Skeletal muscle tissue (tissue), 4 donors: ENCODE data around the gene TPSG1. TPM values are rescaled to one million over a fixed set of nuclear protein-coding genes. Genes with fewer than 3 reads are reported as not detected.
"Not testable (repeated sequence)": the region's sequence is repeated elsewhere in the genome, so short reads cannot be mapped to it uniquely, and the experiment has no call there.

ENCODE experiments used
- H3K27ac ChIP-seq: one replicate; pipeline ENCODE4 v1.7.0; 2013; ENCODE audit warnings: mild to moderate bottlenecking, low read depth, low read length, inconsistent platforms
- H3K27me3 ChIP-seq, 3 donors: one replicate each; pipeline ENCODE4 v1.7.0; 2013; ENCODE audit warnings: low read length in 3 of 3; ENCODE audit not compliant: control insufficient read depth in 3 of 3, insufficient read depth in 3 of 3
- H3K36me3 ChIP-seq, 3 donors: one replicate each; pipeline ENCODE4 v1.7.0; 2013; ENCODE audit warnings: low read length in 3 of 3; ENCODE audit not compliant: control insufficient read depth in 3 of 3, insufficient read depth in 3 of 3
- H3K4me1 ChIP-seq, 3 donors: one replicate each; pipeline ENCODE4 v1.7.0; 2013; ENCODE audit warnings: low read length in 3 of 3, mild to moderate bottlenecking in 3 of 3; ENCODE audit not compliant: control insufficient read depth in 3 of 3, insufficient read depth in 3 of 3
- H3K4me3 ChIP-seq, 3 donors: one replicate each; pipeline ENCODE4 v1.7.0; 2013; ENCODE audit warnings: low read length in 3 of 3
- H3K9ac ChIP-seq, 3 donors: one replicate each; pipeline ENCODE4 v1.7.0; 2013; ENCODE audit warnings: low read length in 3 of 3, mild to moderate bottlenecking in 3 of 3, moderate library complexity in 2 of 3, low read depth in 1 of 3
- H3K9me3 ChIP-seq, 3 donors: one replicate each; pipeline ENCODE4 v1.7.0; 2013; ENCODE audit warnings: low read length in 3 of 3; ENCODE audit not compliant: control insufficient read depth in 3 of 3
- total RNA-seq: library from RNA; depleted of rRNA; stranded (reverse); fragments of >200 nt; gene quantifications from one replicate; pipeline ENCODE4 v1.2.3, GENCODE V29; 2014
- donor health status: Osteomylitis.

The TPSG1 gene
- total RNA-seq, 1 donor from 2014 or later: not detected

DNA sequence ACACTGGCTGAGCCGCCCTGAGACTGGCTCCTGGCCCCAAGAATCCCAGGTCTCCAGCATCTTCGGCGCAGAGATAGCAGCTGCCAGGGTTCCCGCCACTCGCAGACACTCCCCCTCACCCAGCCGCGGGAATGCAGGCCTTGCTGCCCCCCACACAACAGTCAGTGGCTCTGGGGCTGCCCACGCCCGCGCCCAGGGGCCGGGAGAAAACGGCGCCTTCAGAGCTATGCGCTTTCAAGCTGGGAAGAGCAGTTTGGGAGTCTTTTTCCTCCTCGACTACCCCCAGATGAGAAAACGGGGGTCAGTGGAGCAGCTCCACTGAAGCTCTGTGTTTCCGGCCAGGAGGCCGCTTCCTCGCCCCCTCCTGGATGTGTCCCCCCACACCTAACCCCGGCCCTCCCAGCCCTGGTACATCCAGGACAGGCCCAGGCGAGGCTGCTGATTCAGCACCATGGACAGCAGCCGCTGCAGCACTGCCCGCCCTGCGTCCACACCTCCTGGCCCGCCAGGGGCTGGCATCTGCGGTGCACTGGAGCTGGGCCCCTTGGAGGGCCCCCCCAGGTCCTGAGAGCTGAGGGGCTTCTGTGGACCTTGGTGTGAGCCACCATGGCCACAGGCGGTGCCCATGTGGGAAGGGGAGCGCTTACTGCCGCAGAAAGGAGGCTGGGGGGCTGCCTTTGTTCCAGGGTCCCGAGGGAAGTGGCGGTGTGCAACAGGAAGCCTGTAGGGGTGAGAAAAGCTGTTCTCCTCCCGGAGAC lies 36.5 kb downstream of the TPSG1 start:
- no peak overlapping the region for H3K9ac ChIP-seq
- no peak overlapping the region for H3K27ac ChIP-seq
- H3K4me3 ChIP-seq: no peak overlapping the region
- H3K27me3 ChIP-seq: peaks cover 23 to 47% (median 35%) of the 10 kb centered on the region in 3 donors
- H3K4me1 ChIP-seq: peaks cover 0 to 4% (median 2%) of the 10 kb centered on the region in 3 donors
- no peaks in the 10 kb centered on the region for H3K36me3 ChIP-seq
- H3K9me3 ChIP-seq: peaks cover 0 to 2% (median 2%) of the 10 kb centered on the region in 3 donors

DNA sequence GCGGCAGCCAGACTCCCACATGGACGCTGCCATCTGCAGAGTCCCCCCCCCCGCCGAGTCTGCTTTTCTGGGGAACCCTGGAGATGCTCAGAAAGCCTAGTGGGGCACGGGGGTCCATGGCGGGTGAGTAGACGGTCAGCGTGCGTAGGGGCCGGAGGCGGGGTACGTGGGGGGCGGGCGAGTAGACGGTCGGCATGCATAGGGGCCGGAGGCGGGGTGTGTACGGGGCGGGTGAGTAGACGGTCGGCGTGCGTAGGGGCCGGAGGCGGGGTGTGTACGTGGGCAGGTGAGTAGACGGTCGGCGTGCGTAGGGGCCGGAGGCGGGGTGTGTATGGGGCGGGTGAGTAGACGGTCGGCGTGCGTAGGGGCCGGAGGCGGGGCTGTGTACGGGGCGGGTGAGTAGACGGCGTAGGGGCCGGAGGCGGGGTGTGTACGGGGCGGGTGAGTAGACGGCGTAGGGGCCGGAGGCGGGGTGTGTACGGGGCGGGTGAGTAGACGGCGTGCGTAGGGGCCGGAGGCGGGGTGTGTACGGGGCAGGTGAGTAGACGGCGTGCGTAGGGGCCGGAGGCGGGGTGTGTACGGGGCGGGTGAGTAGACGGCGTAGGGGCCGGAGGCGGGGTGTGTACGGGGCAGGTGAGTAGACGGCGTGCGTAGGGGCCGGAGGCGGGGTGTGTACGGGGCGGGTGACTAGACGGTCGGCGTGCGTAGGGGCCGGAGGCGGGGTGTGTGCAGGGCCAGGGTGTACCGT lies 39.4 kb downstream of the TPSG1 start:
- not testable (repeated sequence) for H3K9ac ChIP-seq, H3K36me3 ChIP-seq, H3K4me3 ChIP-seq, H3K9me3 ChIP-seq, H3K27ac ChIP-seq
- Histone ChIP-seq H3K4me1 (peaks cover 0 to 17% (median 14%) of the 10 kb centered on the region in 3 donors), H3K27me3 (peaks cover 41 to 49% (median 44%) of the 10 kb centered on the region in 3 donors)

DNA sequence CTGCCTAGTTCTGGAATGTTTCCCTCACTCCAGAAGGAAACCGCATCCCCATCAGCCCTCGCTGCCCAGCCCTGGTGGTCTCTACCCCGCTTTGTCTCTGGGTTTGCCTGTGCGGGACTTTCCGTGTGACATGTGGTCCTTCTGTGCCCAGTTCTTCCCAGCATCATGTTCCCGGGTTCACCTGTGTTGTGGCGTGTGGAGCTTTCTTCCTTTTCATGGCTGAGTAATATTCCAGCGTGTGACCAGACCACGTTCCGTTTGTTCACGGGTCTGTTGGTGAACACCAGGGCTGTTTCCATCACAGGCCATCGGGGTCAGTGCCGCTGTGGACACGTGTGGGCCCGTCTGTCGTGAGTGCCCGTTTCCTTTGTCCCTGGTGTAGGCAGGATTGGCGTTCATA lies 40.1 kb downstream of the TPSG1 start:
- H3K4me1 ChIP-seq: peaks cover 0 to 17% (median 17%) of the 10 kb centered on the region in 3 donors
- H3K4me3 ChIP-seq: no peak overlapping the region
- H3K36me3 ChIP-seq: no peaks in the 10 kb centered on the region
- H3K9ac ChIP-seq: no peak overlapping the region
- no peak overlapping the region for H3K27ac ChIP-seq
- peaks cover 0 to 2% (median 2%) of the 10 kb centered on the region in 3 donors for H3K9me3 ChIP-seq
- H3K27me3 ChIP-seq: peaks cover 37 to 53% (median 49%) of the 10 kb centered on the region in 3 donors

DNA sequence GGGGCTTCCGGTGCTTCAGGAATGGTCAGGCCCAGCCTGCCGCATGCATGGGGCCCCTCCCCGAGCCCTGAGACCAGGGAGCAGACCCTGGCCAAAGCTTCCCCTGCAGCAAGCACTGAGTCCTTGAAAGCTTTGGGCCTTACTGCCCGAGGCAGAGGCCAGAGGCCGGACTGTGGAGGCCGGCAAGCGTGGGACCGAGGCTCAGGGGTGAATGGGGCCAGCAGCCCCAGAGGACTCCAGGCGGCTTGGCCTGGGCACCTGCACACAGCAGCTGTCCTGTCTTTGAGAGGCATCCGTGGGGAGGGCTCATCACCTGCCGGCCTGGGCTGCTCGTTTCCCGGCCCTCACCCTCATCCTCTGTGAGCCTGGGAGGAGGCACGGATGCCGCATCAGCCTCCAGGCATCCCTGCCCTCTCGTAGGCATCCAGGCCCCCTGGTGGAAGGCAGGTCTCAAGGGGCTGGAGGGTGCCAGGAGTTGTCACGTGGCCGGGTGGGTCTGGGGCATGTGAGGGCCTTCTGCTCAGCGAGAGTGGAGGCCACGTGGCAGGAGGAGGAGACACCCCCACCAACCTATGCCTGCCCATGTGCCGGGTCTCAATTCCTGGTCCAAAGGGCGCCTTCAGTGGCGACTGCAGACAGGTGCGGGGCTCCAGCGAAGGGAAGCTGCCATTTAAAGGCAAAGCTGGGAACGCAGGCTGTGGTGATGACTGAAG lies 40.8 kb downstream of the TPSG1 start:
- Histone ChIP-seq H3K36me3 (no peaks in the 10 kb centered on the region), H3K4me1 (peaks cover 0 to 17% (median 17%) of the 10 kb centered on the region in 3 donors), H3K4me3 (no peak overlapping the region), H3K9ac (no peak overlapping the region), H3K9me3 (peaks cover 0 to 2% (median 2%) of the 10 kb centered on the region in 3 donors), H3K27me3 (peaks cover 37 to 54% (median 51%) of the 10 kb centered on the region in 3 donors), H3K27ac (no peak overlapping the region)

DNA sequence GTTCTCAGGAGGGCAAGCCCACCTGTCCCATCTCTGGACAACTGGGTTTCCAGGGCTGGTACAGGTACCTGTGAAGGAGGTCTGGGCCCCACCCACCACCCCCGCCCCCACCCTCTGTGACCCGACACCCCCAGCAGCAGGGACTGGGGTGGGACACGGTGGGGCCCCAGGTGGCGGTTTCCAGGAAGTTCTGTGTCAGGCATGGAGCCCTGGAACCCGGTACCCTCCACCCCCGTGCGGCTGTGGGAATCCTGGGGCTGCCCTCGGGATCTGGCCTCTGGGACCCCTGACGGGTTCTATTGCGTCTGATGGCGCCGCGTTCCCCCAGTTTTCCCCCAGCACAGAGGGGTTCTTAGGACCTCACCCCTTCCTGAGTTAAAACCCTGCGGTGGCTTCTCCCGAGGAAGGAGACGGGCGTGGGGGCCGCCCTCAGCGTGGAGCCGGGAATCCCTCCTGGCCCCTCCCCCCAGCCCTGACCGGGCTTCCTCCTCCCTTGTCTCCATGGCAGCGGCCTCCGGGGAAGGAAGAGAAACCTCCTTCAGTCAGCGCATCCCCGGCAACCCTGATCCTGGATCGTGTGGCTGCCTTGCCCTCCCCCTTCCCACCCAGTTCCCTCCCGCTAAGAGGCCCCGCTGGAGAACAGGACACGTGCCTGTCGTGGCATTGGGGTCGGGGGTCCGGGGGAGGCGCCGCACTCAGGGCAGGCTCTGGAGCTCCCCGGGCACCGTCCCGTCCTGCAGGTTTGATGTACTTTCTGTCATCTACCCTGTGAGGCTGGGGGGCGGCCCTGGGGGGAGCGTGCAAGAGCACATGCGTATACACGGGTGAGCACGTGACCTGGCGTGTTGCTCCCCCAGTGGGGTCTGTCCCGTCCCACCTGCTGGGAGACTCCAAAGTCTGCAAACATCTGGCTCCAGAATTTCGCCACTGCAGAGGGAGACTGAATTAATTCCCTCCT lies 41.8 kb downstream of the TPSG1 start:
- Histone ChIP-seq H3K36me3 (no peaks in the 10 kb centered on the region), H3K27ac (peak overlapping the region; percentile 60), H3K9ac (no peak overlapping the region), H3K9me3 (peaks cover 0 to 2% (median 2%) of the 10 kb centered on the region in 3 donors), H3K4me1 (peaks cover 0 to 17% (median 17%) of the 10 kb centered on the region in 3 donors), H3K4me3 (no peak overlapping the region), H3K27me3 (peaks cover 40 to 52% (median 51%) of the 10 kb centered on the region in 3 donors)

DNA sequence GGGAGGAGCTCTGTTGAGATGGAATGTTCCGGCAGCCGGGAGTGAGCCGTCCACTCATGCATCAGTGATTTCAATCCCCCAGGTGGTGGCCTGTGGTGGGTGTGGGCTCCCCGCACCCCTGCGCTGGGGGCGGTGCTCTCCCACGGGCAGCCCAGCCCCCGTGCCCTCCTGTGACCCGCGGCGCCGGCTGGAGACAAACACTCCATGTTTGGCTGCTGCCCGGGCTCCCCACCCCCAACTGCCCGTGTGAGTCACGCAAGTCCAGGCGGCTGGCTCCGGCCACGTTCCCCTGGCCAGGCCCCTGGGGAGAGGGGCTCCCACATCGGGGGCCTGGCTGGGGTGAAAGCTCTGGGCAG lies 42.8 kb downstream of the TPSG1 start:
- Histone ChIP-seq H3K9ac (no peak overlapping the region), H3K36me3 (no peaks in the 10 kb centered on the region), H3K4me1 (peaks cover 0 to 17% (median 17%) of the 10 kb centered on the region in 3 donors), H3K27ac (peak overlapping the region; percentile 62), H3K9me3 (peaks cover 0 to 2% (median 2%) of the 10 kb centered on the region in 3 donors), H3K27me3 (peaks cover 41 to 47% (median 45%) of the 10 kb centered on the region in 3 donors), H3K4me3 (no peak overlapping the region)

DNA sequence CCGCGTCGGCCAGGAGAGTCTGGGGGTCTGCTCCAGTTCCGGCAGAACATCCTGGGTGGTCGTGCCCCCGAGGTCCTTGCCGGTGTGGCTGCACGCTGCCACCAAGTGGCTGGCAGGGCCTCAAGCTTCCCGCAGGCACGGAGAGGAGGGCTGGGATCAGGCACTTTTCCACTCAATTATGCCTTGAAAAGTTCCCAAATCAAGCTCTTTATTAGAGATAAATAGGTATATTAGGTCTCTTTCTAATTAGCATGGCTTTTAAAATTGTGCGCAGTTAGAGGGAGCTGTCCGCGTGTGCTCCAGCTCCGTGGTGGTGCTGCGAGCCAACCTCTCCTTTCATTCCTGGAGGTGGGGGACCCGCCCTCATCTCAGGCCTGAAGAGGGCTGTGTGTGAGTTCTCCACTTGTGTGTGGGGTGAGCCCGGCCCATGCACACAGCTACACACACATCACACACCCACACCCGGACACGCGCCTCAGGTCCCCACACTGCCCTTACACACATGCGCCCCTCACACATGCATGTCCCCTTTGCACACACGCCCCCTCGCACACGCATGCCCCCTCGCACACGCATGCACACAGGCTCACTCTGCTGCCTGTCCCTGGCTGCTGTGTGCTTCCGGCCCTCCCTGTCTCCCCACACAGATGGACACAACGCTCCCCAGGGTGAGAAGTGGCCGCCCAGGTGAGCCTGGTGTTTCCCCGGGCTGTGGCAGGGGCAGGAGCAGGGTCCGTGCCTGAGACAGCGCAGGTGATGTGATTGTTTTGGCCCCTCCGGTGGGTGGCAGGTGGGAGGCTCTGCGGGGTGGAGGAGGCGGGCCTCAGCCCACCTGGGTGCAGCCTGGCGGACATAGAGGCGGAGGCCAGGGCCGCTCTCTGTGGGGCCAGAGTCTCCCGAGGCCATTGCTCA lies 43.4 kb downstream of the TPSG1 start:
- H3K27me3 ChIP-seq: peaks cover 47 to 52% (median 48%) of the 10 kb centered on the region in 3 donors
- H3K4me1 ChIP-seq: peaks cover 0 to 17% (median 17%) of the 10 kb centered on the region in 3 donors
- H3K9ac ChIP-seq: no peak overlapping the region
- H3K27ac ChIP-seq: peak overlapping the region; percentile 62
- no peak overlapping the region for H3K4me3 ChIP-seq
- peaks cover 0 to 2% (median 2%) of the 10 kb centered on the region in 3 donors for H3K9me3 ChIP-seq
- no peaks in the 10 kb centered on the region for H3K36me3 ChIP-seq

DNA sequence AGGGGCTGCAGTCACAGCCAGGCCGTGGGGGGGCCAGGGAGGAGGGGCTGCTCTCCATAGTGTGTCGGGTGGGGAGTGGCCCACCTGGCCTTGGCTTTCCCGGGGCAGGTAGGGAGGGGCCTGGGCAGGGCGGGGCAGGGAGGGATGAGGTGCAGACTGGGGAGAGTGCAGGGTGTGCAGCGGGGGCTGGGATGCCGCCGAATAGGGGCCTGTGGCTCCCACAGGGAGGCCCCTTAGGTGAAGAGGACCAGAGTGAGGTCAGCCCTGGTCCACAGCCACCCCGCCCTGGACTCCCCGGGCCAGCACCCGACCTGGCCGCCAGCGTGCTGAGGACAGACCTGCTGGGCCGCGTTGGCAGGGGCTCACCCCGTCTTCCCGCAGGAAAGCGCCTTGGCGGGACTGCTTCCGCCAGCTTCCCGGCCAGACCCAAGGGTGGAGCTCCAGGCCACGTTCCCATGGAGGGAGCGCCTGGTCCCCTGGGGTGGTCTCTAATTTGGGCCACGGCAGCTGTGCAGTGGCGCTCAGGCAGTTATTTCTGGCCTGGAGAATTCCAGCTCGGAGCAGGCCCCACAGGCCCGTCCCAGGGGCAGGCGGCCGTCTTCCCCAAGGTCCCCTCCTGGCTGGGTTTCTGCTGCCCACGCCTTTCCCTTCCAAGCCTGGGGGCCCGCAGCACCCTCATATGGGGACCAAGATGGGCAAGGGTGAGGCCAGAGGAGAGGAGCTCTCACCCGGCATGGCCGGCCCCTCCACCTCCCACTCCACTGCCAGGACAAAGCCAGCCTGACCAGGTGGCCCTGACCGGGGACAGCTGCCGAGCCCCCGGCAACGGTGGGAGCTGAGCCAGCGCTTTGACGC lies 44.3 kb downstream of the TPSG1 start:
- Histone ChIP-seq H3K9me3 (no peaks in the 10 kb centered on the region), H3K27me3 (peaks cover 51 to 58% (median 51%) of the 10 kb centered on the region in 3 donors), H3K4me3 (no peak overlapping the region), H3K4me1 (peaks cover 0 to 17% (median 17%) of the 10 kb centered on the region in 3 donors), H3K9ac (peak overlapping the region in 1 of 3 donors; percentile 50), H3K27ac (peak overlapping the region; percentile 62), H3K36me3 (no peaks in the 10 kb centered on the region)
